OCI-LY1 (cell line): ENCODE measurements around the gene SLC4A7.

Source experiments
- EZH2 ChIP-seq: fragments of 200-600 bp; sonication (generic), shearing (Covaris generic); IDR thresholded peaks from 2 replicates; pipeline ENCODE4 v1.8.0; 2017; ENCODE audit warnings: borderline replicate concordance, mixed run types, mild to moderate bottlenecking, antibody characterized with exemption, low read length, moderate library complexity, mixed read lengths
- TF ChIP-seq, protein P1 (sequence below): fragments of 200-600 bp; sonication (generic), shearing (Covaris generic); IDR thresholded peaks from 2 replicates; pipeline ENCODE4 v1.5.1; 2017; ENCODE audit warnings: mild to moderate bottlenecking, antibody characterized with exemption, low read length, moderate library complexity, mixed read lengths

DNA sequence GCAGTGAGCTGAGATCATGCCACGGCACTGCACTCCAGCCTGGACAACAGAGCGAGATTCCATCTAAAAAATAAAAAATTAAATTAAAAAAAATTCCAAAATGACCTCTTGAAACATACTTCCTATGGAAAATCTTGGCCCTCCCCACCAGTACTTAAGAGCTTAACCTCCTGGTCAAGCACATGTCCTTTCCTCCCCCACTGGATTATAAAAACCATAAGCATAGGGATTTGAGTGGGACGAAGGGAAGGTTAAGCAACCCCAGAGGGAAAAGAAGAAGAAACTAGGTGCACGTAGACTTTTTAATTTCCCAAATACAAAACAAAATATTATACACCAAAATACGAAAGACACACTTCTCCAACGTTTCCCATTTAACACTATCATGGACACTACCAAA, 25.3 kb downstream of the SLC4A7 start:
- TF ChIP-seq, protein P1, sequence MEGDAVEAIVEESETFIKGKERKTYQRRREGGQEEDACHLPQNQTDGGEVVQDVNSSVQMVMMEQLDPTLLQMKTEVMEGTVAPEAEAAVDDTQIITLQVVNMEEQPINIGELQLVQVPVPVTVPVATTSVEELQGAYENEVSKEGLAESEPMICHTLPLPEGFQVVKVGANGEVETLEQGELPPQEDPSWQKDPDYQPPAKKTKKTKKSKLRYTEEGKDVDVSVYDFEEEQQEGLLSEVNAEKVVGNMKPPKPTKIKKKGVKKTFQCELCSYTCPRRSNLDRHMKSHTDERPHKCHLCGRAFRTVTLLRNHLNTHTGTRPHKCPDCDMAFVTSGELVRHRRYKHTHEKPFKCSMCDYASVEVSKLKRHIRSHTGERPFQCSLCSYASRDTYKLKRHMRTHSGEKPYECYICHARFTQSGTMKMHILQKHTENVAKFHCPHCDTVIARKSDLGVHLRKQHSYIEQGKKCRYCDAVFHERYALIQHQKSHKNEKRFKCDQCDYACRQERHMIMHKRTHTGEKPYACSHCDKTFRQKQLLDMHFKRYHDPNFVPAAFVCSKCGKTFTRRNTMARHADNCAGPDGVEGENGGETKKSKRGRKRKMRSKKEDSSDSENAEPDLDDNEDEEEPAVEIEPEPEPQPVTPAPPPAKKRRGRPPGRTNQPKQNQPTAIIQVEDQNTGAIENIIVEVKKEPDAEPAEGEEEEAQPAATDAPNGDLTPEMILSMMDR = no peak
- TF ChIP-seq EZH2 = no peak
